NCI-H345 treated with DMSO at 0.1 percent for 48 hours (cell line): ENCODE data around the gene GTF3C1.

Experiments
- DNase-seq: peaks from one replicate; lab custom pipeline; 2025; ENCODE audit not compliant: unreplicated experiment; lab: John Stamatoyannopoulos, UW

The GTF3C1 gene

GRCh38 chr16:27430512-27430911 is 119.2 kb downstream of the GTF3C1 start:
- no peak for DNase-seq

GRCh38 chr16:27429981-27430441 is 119.7 kb downstream of the GTF3C1 start:
- DNase-seq = no peak

GRCh38 chr16:27429330-27429871 is 120.3 kb downstream of the GTF3C1 start:
- no peak for DNase-seq

- DNase-seq = no peak
Observed at GRCh38 chr16:27428026-27428785, 121.5 kb downstream of the GTF3C1 start.

- DNase-seq = no peak
Observed at GRCh38 chr16:27427538-27427937, 122.2 kb downstream of the GTF3C1 start.

- no peak for DNase-seq
Observed at GRCh38 chr16:27426423-27427408, 123.0 kb downstream of the GTF3C1 start.

- no peak for DNase-seq
Observed at GRCh38 chr16:27425961-27426360, 123.8 kb downstream of the GTF3C1 start.

GRCh38 chr16:27424772-27425498 is 124.8 kb downstream of the GTF3C1 start:
- no peak for DNase-seq

GRCh38 chr16:27421961-27422740 is 127.6 kb downstream of the GTF3C1 start:
- DNase-seq = no peak

GRCh38 chr16:27417047-27417671 is 132.6 kb downstream of the GTF3C1 start:
- no peak for DNase-seq

GRCh38 chr16:27414788-27415431 is 134.8 kb downstream of the GTF3C1 start:
- no peak for DNase-seq

GRCh38 chr16:27413956-27414355 is 135.8 kb downstream of the GTF3C1 start:
- DNase-seq = no peak

- no peak for DNase-seq
Observed at GRCh38 chr16:27410761-27411160, 139.0 kb downstream of the GTF3C1 start.
